ENCODE data around the gene PABPN1. TPM values are rescaled to one million over a fixed set of nuclear protein-coding genes. Genes with fewer than 3 reads are reported as not detected.

Gene PABPN1
- total RNA-seq (2014; rRNA removed; shearing (Covaris generic)) = 80.8 and 89.2 TPM in 2 replicates

DNA sequence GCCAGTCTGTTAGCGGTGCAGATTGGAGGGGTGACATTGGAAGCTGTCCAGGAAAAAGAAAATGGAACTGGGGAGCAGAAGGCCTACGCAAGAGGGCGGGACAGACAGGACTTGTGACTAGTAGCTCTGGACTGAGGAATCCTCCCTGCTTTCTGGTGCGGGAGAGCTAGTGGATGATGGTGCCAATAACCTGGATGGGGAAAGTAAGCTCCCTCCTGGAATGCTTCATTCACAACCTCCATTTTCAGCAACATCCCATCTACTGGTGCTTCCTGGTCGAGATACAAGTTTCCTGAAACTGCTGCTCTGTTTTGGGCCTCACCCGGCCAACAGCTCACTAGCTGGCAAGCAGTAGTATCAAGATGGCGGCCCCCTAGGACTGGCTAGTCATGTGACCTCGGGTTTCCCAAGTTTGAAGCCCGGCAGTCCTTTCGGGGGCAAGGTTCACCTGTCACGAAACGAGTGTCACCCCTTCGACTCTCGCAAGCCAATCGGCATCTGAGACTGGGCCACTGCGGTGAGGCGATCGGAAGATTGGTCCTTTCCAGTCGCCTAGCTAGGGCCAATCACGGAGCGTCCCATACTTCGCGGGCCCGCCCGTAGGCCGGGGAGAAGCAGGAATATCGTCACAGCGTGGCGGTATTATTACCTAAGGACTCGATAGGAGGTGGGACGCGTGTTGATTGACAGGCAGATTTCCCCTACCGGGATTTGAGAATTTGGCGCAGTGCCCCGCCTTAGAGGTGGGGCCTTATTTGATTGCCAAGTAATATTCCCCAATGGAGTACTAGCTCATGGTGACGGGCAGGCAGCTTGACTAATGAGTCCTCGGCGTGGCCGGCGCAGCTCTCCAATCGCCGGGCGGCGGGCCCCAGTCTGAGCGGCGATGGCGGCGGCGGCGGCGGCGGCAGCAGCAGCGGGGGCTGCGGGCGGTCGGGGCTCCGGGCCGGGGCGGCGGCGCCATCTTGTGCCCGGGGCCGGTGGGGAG is at the start of gene PABPN1:
PABPN1 (plus strand) TSS at position 874 of the 988 bp plus-strand sequence; CDS start at position 887, 13 bp downstream.
- DNase-seq (ENCODE audit: low read depth) = peak; percentile 100

- no peak for DNase-seq (ENCODE audit: low read depth)
These were observed 45.8 kb upstream of the PABPN1 start for GRCh38 chr14:23275412-23275811.

DNA sequence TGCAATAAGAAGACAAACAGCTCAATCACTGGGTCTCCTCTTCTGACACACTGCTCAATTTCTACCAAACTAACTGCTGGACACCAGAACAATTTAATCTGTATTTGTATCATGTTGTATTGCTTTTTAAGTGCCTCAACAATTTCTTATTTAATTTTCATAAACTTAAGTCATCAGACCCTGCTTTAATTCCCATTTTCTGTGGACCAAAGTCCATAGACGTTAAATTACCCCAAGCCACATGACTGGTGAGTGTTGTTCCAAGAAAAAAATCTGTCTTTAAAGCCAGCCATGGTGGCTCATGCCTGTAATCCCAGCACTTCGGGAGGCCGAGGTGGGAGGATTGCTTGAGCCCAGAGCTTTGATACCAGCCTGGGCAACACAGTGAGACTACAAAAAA is 44.1 kb upstream of the PABPN1 start:
- no peak for DNase-seq (ENCODE audit: low read depth)

DNA sequence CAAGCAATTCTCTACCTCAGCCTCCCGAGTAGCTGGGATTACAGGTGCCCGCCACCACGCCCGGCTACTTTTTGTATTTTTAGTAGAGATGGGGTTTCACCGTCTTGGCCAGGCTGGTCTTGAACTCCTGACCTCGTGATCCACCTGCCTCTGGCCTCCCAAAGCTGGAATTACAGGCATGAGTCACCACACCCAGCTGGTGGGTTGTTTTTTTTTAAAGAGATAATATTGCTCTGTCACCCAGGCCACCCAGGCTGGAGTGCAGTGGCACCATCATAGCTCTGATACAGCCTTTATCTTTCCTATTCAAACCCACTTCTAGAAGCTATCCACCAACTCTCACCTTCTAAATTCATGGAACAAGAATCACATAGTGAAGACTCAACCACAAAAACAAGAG is 43.3 kb upstream of the PABPN1 start:
- peak; percentile 17 for DNase-seq (ENCODE audit: low read depth)

- no peak for DNase-seq (ENCODE audit: low read depth)
These were observed 40.0 kb upstream of the PABPN1 start for GRCh38 chr14:23281247-23281646.

GRCh38 chr14:23284654-23285529 is 36.4 kb upstream of the PABPN1 start:
- no peak for DNase-seq (ENCODE audit: low read depth)

GRCh38 chr14:23285530-23286019 is 35.7 kb upstream of the PABPN1 start:
- DNase-seq (ENCODE audit: low read depth) = peak; percentile 12

GRCh38 chr14:23286020-23286901 is 35.0 kb upstream of the PABPN1 start, which contains the start of gene HOMEZ:
HOMEZ (minus strand) TSS chr14:23286132; CDS start chr14:23285952, 180 bp downstream.
- DNase-seq (ENCODE audit: low read depth) = peak; percentile 97

GRCh38 chr14:23286902-23287479 is 34.3 kb upstream of the PABPN1 start:
- no peak for DNase-seq (ENCODE audit: low read depth)

DNA sequence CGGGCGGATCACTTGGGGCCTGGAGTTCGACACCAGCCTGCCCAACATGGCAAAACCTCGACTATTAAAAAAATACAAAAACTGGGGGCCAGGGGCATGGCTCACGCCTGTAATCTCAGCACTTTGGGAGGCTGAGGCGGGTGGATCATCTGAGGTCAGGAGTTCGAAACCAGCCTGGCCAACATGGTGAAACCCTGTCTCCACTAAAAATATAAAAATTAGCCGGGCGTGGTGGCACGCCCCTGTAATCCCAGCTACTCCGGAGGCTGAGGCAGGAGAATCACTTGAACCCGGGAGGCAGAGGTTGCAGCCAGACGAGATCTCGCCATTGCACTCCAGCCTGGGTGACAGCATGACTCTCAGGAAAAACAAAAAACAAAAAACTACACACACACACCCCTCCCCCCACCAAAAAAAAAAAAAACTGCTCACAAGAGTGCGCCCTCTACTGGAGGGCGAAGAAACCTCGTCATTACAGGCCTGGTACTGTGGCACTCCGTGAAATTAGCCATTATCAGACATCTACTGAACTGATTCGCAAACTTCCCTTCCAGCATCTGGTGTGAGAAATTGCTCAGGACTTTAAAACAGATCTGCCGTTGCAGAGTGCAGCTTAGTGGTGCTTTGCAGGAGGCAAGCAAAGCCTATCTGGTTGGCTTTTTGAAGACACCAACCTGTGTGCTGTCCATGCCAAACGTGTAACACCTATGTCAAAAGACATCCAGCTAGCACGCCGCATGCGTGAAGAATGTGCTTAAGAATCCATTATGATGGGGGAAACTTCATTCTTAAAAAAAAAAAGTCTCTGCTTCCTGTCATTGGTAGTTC is 26.3 kb upstream of the PABPN1 start:
- DNase-seq (ENCODE audit: low read depth) = peak; percentile 53

DNA sequence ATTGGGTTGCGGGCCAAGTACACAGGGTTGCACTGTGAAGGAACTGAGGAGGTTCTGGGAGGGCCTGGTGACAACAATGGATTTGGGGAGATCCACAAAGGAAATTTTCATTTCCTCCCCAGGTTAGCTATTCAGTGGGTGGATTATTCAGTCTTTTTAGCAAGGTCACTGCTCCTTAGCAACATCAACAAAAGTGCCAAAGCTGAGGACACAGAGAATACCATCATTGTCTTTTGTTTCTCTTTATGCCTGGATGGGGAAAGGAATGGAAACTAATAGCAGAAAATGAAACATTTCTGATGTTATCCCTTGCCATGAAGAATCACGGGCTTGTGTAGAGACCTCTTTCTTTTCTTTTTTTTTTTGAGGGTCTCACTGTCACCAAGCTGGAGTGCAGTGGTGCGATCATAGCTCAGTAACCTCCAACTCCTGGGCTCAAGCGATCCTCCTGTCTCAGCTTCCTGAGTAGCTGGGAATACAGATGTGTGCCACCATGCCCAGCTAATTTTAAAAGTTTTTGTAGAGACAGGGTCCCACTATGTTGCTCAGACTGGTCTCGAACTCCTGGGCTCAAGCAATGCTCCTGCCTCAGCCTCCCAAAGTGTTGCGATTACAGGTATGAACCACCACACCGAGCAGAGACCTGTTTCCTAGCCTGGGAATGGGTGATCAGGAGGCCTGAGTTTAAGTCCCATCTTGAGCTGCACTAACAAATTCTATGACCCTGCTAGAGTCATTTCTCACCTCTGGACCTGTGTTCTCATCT is 25.1 kb upstream of the PABPN1 start:
- no peak for DNase-seq (ENCODE audit: low read depth)

DNA sequence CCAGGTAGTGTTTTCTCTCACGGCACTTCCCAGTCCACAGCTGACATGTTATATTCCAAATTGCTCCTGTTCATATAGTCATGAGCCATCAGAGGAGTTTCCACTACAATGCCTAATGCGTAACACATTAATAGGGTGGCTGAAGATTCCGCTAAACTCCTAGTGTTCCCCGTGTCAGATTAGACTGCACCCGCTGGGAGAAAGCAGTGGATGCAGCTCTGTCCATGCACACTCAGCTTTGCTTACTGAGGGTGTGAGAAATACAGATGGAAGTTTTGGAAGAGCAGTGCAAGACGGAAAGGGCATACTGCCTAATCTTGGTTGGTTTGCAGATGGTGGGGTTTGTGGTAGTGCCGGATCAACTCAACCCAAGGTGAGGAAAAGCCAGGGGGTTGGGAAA is 24.2 kb upstream of the PABPN1 start:
- DNase-seq (ENCODE audit: low read depth) = no peak

- no peak for DNase-seq (ENCODE audit: low read depth)
These were observed 23.5 kb upstream of the PABPN1 start for GRCh38 chr14:23297611-23298277.

DNA sequence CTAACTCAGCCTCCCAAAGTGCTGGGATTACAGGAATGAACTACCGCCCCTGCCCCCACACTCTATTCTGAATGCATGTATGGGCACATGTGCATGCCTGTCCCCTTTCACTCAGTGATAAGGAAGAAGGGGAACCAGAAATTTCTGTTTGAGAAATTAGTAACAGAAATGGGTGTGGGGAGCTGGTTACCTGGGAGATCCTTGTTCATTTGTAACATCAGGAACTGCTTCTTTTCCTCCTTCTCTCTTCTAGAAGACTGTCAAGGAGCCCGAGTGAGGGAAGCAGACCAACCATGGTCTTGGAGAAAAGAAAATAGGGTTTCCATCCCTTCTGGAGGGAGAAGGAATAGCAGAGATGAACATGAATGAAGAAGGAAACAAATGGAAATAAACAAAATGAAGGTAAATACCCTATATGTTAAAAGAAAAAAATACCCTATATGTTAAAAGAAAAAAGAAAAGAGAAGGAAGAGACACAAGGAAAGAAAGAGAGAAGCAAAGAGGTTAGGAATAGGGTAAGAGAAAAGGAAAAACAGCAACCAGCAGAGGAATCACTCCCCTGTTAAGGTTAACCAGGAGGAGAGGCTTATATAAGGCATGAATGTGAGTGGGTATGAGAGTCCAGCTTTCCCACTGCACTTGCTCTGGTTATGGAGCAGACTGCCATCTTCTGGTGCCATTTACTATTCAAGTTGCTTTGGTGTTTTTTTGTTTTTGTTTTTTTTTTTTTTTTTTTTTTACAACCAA is 21.9 kb upstream of the PABPN1 start:
- DNase-seq (ENCODE audit: low read depth) = peak; percentile 58

GRCh38 chr14:23299986-23300686 is 21.1 kb upstream of the PABPN1 start:
- no peak for DNase-seq (ENCODE audit: low read depth)

GRCh38 chr14:23300687-23301223 is 20.5 kb upstream of the PABPN1 start:
- DNase-seq (ENCODE audit: low read depth) = peak; percentile 54
